Right lobe of liver (tissue), 6 donors: ENCODE results near the gene CAPN2. TPM values are rescaled to one million over a fixed set of nuclear protein-coding genes. Genes with fewer than 3 reads are reported as not detected.

Experiments
- ATAC-seq, 4 donors: fragments of 200-7000 bp; cut with Tn5 transposase; one replicate each; pipeline ENCODE4 v1.9.1; 2020; ENCODE audit warnings: mild to moderate bottlenecking in 4 of 4, moderate library complexity in 4 of 4
- DNase-seq, 3 donors: peaks; one replicate each; pipeline ENCODE4 v3.0.0-alpha.2; 2020
- H3K27ac ChIP-seq, 3 donors: fragments of 200-600 bp; one replicate each; pipeline ENCODE4 v1.8.0; 2022
- H3K27me3 ChIP-seq, 2 donors: fragments of 200-600 bp; one replicate each; pipeline ENCODE4 v1.8.0; 2022
- H3K36me3 ChIP-seq, 4 donors: fragments of 200-600 bp; sonication (generic) in 1 of 4; one replicate each; pipeline versions ENCODE4 v1.5.1 to v1.8.0; 2017 to 2022; ENCODE audit warnings: control low read depth in 1 of 4
- H3K4me1 ChIP-seq, 4 donors: fragments of 200-600 bp; sonication (generic) in 1 of 4; one replicate each; pipeline versions ENCODE4 v1.5.1 to v1.8.0; 2017 to 2022; ENCODE audit warnings: control low read depth in 1 of 4
- H3K4me3 ChIP-seq, 3 donors: fragments of 200-600 bp; one replicate each; pipeline ENCODE4 v1.8.0; 2022
- H3K9me3 ChIP-seq, 4 donors: fragments of 200-600 bp; sonication (generic) in 1 of 4; one replicate each; pipeline versions ENCODE4 v1.5.1 to v1.8.0; 2017 to 2022; ENCODE audit warnings: control low read depth in 1 of 4
- POLR2A ChIP-seq: fragments of 450-650 bp; IDR thresholded peaks from one replicate; pipeline ENCODE4 v1.6.1; 2017; ENCODE audit warnings: antibody characterized with exemption, mild to moderate bottlenecking
- WGBS: methylation state at CpG from one replicate; pipeline ENCODE4 v1.1.6; 2018; ENCODE audit warnings: low coverage, low lambda C conversion rate; ENCODE audit not compliant: insufficient coverage; ENCODE audit errors: missing lambda C conversion rate; 5-methylcytosine and 5-hydroxymethylcytosine counted together
- intact Hi-C, 2 donors: fragments of 100-400 bp; cut with DNase I; formaldehyde crosslinking; loops; one replicate each; pipeline versions ENCODE4 v1.11.2 to v1.14.1; 2022
- total RNA-seq, 6 experiments: library from RNA; depleted of rRNA in 2 of 6; stranded (reverse); fragments of >200 nt in 2 of 6; fragmentation: NEBNext Ultra II Directional in 3 of 6; extraction: Animal tissue kit (Norgen Biotek cat#: 25700) in 3 of 6; gene quantifications; one replicate each; pipeline versions ENCODE4 v1.1.0 to v1.2.4, GENCODE V29; 2016 to 2023
- TF ChIP-seq, protein P1 (sequence below), 4 donors: fragments of 200-600 bp in 3 of 4; fragments of 450-650 bp in 1 of 4; IDR thresholded peaks; one replicate each; pipeline versions ENCODE4 v1.5.1 to v1.8.0; 2016 to 2022; ENCODE audit warnings: antibody characterized with exemption in 4 of 4, mild to moderate bottlenecking in 2 of 4
- donor health status: DM: no; HTN: yes; CAD: no.
- donor health status: DM: no; HTN: no; CAD: no.
- donor health status: DM: no; HTN: no; CAD: no.
- donor health status: DM: no; HTN: yes; CAD: no.
- donor health status: DM: no; HTN: yes; CAD: no.

Gene CAPN2
- total RNA-seq, 6 experiments from 2014 or later: 17.5 to 53.1 (median 33.1) TPM

DNA sequence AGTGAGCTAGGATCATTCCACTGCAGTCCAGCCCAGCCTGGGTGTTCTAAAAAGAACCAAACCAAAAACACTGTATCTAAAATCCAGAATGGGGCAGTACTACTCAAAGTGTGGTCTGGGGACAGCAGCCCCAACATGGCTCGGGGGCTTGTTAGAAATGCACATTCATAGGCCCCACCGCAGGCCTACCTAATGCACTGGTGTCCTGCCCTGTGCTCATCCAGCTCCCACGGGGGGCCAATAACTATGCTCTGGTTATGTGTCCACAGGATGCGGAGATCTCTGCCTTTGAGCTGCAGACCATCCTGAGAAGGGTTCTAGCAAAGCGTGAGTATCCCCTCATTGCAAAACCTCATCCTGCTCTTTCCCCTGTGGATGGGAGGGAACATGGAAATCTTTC, 51.5 kb downstream of the CAPN2 start:
- Histone ChIP-seq H3K4me3 (no peak overlapping the region), H3K27me3 (no peaks in the 10 kb centered on the region), H3K9me3 (no peaks in the 10 kb centered on the region), H3K36me3 (peaks cover 0 to 3% (median 0%) of the 10 kb centered on the region in 4 donors), H3K27ac (no peak overlapping the region), H3K4me1 (no peaks in the 10 kb centered on the region)
- TF ChIP-seq POLR2A: no peak
- TF ChIP-seq, protein P1, sequence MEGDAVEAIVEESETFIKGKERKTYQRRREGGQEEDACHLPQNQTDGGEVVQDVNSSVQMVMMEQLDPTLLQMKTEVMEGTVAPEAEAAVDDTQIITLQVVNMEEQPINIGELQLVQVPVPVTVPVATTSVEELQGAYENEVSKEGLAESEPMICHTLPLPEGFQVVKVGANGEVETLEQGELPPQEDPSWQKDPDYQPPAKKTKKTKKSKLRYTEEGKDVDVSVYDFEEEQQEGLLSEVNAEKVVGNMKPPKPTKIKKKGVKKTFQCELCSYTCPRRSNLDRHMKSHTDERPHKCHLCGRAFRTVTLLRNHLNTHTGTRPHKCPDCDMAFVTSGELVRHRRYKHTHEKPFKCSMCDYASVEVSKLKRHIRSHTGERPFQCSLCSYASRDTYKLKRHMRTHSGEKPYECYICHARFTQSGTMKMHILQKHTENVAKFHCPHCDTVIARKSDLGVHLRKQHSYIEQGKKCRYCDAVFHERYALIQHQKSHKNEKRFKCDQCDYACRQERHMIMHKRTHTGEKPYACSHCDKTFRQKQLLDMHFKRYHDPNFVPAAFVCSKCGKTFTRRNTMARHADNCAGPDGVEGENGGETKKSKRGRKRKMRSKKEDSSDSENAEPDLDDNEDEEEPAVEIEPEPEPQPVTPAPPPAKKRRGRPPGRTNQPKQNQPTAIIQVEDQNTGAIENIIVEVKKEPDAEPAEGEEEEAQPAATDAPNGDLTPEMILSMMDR (IDR thresholded peaks at IDR 0.05): no peak
- intact Hi-C loops: no loop called here
- DNase-seq: no peak
- WGBS: 80% methylated on average over 1 of the region's 5 CpGs
- ATAC-seq: no peak

- no peak overlapping the region for H3K4me3 ChIP-seq
- H3K9me3 ChIP-seq: no peaks in the 10 kb centered on the region
- H3K27ac ChIP-seq: no peak overlapping the region
- DNase-seq: no peak
- ATAC-seq: peak in 3 of 4 donors; percentile 23 to 41 (median 25)
- WGBS: 60% methylated on average over 1 of the region's 9 CpGs
- intact Hi-C loops: no loop called here
- H3K4me1 ChIP-seq: no peaks in the 10 kb centered on the region
- peaks cover 0 to 6% (median 0%) of the 10 kb centered on the region in 4 donors for H3K36me3 ChIP-seq
- TF ChIP-seq POLR2A: no peak
- TF ChIP-seq, protein P1 (IDR thresholded peaks at IDR 0.05): no peak
- no peaks in the 10 kb centered on the region for H3K27me3 ChIP-seq
Measured at GRCh38 chr1:223765036-223765718, 52.8 kb downstream of the CAPN2 start.

- no peak overlapping the region for H3K27ac ChIP-seq
- TF ChIP-seq, protein P1 (IDR thresholded peaks at IDR 0.05): no peak
- no peak for TF ChIP-seq POLR2A
- intact Hi-C loops: no loop called here
- DNase-seq: no peak
- H3K9me3 ChIP-seq: no peaks in the 10 kb centered on the region
- ATAC-seq: peak in 3 of 4 donors; percentile 10 to 34 (median 28)
- H3K36me3 ChIP-seq: peaks cover 0 to 6% (median 0%) of the 10 kb centered on the region in 4 donors
- no peaks in the 10 kb centered on the region for H3K27me3 ChIP-seq
- WGBS: 59% methylated on average over 5 of the region's 7 CpGs
- no peak overlapping the region for H3K4me3 ChIP-seq
- H3K4me1 ChIP-seq: no peaks in the 10 kb centered on the region
Measured at GRCh38 chr1:223765719-223766340, 53.5 kb downstream of the CAPN2 start.

DNA sequence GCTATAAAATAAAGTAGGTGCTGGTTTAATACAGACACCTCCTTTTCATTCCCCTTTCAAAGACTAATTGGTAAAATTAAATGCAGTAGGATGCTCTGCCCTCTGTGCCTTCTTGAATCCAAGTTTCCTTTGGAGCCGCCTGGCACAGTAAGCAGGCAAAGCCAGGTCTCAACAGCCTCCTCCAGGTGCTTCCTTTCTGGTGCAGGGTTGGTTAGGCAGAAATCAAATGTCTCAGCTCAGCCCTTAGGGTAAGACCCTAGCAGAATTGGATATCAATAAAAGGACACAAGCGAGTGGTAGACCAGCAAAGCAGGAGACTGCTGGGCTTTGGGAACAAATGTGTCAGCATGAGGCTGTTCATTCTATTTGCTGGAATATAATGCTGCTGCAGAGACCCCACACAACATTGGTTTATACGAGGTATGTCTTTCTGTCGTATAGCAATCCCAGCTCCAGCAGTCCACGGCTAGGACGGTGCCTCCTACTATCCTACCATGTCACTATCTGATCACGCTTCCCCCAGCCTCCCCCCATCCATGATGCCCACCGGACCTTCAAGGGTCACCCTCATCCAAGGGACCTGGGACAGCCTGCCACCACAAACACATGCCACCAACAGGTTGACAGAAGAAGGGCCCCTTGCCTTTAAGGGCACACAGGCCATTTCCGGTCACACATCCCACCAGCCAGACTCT, 58.4 kb downstream of the CAPN2 start:
- no peak overlapping the region for H3K27ac ChIP-seq
- H3K36me3 ChIP-seq: peaks cover 0 to 28% (median 4%) of the 10 kb centered on the region in 4 donors
- no peaks in the 10 kb centered on the region for H3K4me1 ChIP-seq
- no peaks in the 10 kb centered on the region for H3K27me3 ChIP-seq
- WGBS: 88% methylated on average over 2 of the region's 9 CpGs
- ATAC-seq (peak in 1 of 4 donors; percentile 23), DNase-seq (no peak)
- H3K9me3 ChIP-seq: no peaks in the 10 kb centered on the region
- intact Hi-C loops: no loop called here
- TF ChIP-seq POLR2A: no peak
- TF ChIP-seq, protein P1 (IDR thresholded peaks at IDR 0.05): no peak
- H3K4me3 ChIP-seq: no peak overlapping the region
